ENCODE measurements around the gene CPNE1. TPM values are rescaled to one million over a fixed set of nuclear protein-coding genes. Genes with fewer than 3 reads are reported as not detected.

CPNE1 gene
- polyA plus RNA-seq, 3 donors = 153 to 210 (median 167) TPM

GRCh38 chr20:35617397-35618262 lies 47.1 kb downstream of the CPNE1 start:
- Mint-ChIP-seq H3K4me3 (peak overlapping the region; percentile 96 to 97), H3K27ac (peak overlapping the region in 5 of 7 donors; percentile 19 to 95 (median 66)), H3K36me3 (peaks cover 5 to 13% of the 10 kb centered on the region in 2 donors), H3K27me3 (ENCODE audit: low read depth in 3 of 3) (peaks cover 39 to 48% (median 41%) of the 10 kb centered on the region in 3 donors), H3K4me1 (peaks cover 42% of the 10 kb centered on the region), H3K9me3 (peaks cover 0 to 10% (median 4%) of the 10 kb centered on the region in 7 donors)
- DNase-seq = peak; percentile 21 to 52 (median 29)
- Histone ChIP-seq H3K27me3 (ENCODE audit: control insufficient read depth in 2 of 2, insufficient read depth in 2 of 2, low read length in 2 of 2) (peaks cover 16 to 32% of the 10 kb centered on the region in 2 donors), H3K4me1 (ENCODE audit: control insufficient read depth in 1 of 2, insufficient read depth in 2 of 2, low read length in 2 of 2) (peaks cover 36 to 47% of the 10 kb centered on the region in 2 donors), H4K20me1 (ENCODE audit: insufficient read depth, low read length) (no peaks in the 10 kb centered on the region), H2AFZ (ENCODE audit: insufficient read depth, low read depth, low read length, poor library complexity, severe bottlenecking) (peak overlapping the region; percentile 75), H3K79me2 (ENCODE audit: insufficient read depth, low read length) (no peaks in the 10 kb centered on the region), H3K36me3 (replicated peaks in 1 of 2; ENCODE audit: control insufficient read depth in 1 of 2, insufficient read depth in 2 of 2, low read length in 2 of 2) (peaks cover 0 to 7% of the 10 kb centered on the region in 2 donors), H3K4me2 (replicated peaks; ENCODE audit: extremely low read depth, low read length, poor library complexity, severe bottlenecking) (peak overlapping the region; percentile 86), H3K4me3 (replicated peaks in 1 of 3; ENCODE audit: low read depth in 2 of 3, low read length in 3 of 3) (peak overlapping the region in 1 of 3 experiments; percentile 79), H3K9ac (ENCODE audit: insufficient read depth, low read length, poor library complexity, severe bottlenecking) (peak overlapping the region; percentile 56), H3K9me3 (replicated peaks in 1 of 2; ENCODE audit: control insufficient read depth in 1 of 2, insufficient read depth in 1 of 2, low read length in 2 of 2) (peaks cover 0 to 5% of the 10 kb centered on the region in 2 donors), H3K27ac (ENCODE audit: low read depth in 1 of 2, low read length in 2 of 2) (no peak overlapping the region)
- intact Hi-C loops (cut with micrococcal nuclease) = loop anchor here (2.0 to 10.0 kb wide), 8 partner anchors 45 to 1625 kb away; partner anchors contain the start of genes ACSS2 (in 1 of the 2), CEP250 (in 1 of the 2), CPNE1 (in 1 of the 2) and ERGIC3 (in 1 of the 2)
- peak; percentile 13 for TF ChIP-seq CTCF (IDR thresholded peaks at IDR 0.05)
- WGBS (ENCODE audit: insufficient coverage) = 7% methylated on average over 17 of the region's 22 CpGs
